Heart left ventricle (tissue), 16 donors: ENCODE data around the gene SDS. TPM values are rescaled to one million over a fixed set of nuclear protein-coding genes. Genes with fewer than 3 reads are reported as not detected.

Source experiments
- ATAC-seq, 4 donors: fragments of 200-7000 bp; cut with Tn5 transposase; one replicate each; pipeline ENCODE4 v1.9.1; 2020 to 2022; ENCODE audit warnings: moderate library complexity in 4 of 4, mild to moderate bottlenecking in 3 of 4, moderate number of reproducible peaks in 1 of 4
- DNase-seq, 5 donors: peaks; one replicate each; pipeline ENCODE4 v3.0.0-alpha.2; 2020
- H3K27ac ChIP-seq, 12 donors: fragments of 200-600 bp; sonication (generic) in 4 of 12; one replicate each; pipeline versions ENCODE4 v1.5.0 to v1.8.0; 2016 to 2022; ENCODE audit warnings: mild to moderate bottlenecking in 2 of 12
- H3K27me3 ChIP-seq, 9 donors: fragments of 200-600 bp; sonication (generic) in 2 of 9; one replicate each; pipeline versions ENCODE4 v1.5.1 to v1.8.0; 2016 to 2022; ENCODE audit warnings: mild to moderate bottlenecking in 3 of 9
- H3K36me3 ChIP-seq, 9 donors: fragments of 200-600 bp; sonication (generic) in 2 of 9; one replicate each; pipeline versions ENCODE4 v1.5.0 to v1.8.0; 2018 to 2022; ENCODE audit warnings: mild to moderate bottlenecking in 2 of 9
- H3K4me1 ChIP-seq, 12 donors: fragments of 200-600 bp; sonication (generic) in 4 of 12; one replicate each; pipeline versions ENCODE4 v1.5.0 to v1.8.0; 2016 to 2022; ENCODE audit warnings: mild to moderate bottlenecking in 3 of 12
- H3K4me3 ChIP-seq, 12 donors: fragments of 200-600 bp; sonication (generic) in 4 of 12; one replicate each; pipeline versions ENCODE4 v1.5.0 to v1.8.0; 2017 to 2022; ENCODE audit warnings: mild to moderate bottlenecking in 9 of 12, moderate library complexity in 4 of 12
- H3K9me3 ChIP-seq, 12 donors: fragments of 200-600 bp; sonication (generic) in 4 of 12; one replicate each; pipeline versions ENCODE4 v1.5.0 to v1.8.0; 2016 to 2022; ENCODE audit warnings: mild to moderate bottlenecking in 1 of 12
- CTCF ChIP-seq, 12 donors: fragments of 200-600 bp; sonication (generic) in 4 of 12; IDR thresholded peaks; one replicate each; pipeline versions ENCODE4 v1.5.0 to v1.8.0; 2018 to 2022; ENCODE audit warnings: antibody characterized with exemption in 12 of 12, mild to moderate bottlenecking in 5 of 12
- POLR2A ChIP-seq, 2 donors: fragments of 450-650 bp; IDR thresholded peaks; one replicate each; pipeline ENCODE4 v1.6.1; 2017; ENCODE audit warnings: antibody characterized with exemption in 2 of 2, mild to moderate bottlenecking in 2 of 2, moderate library complexity in 2 of 2
- WGBS, 4 donors: extraction: QIAGEN DNeasy Blood & Tissue Kit in 2 of 4; methylation state at CpG; one replicate each; pipeline versions ENCODE4 v1.1.5 to v1.1.7; 2013 to 2018; 5-methylcytosine and 5-hydroxymethylcytosine counted together
- intact Hi-C, 10 donors: fragments of 100-400 bp; cut with DNase I; formaldehyde crosslinking; loops; one replicate each; pipeline versions ENCODE4 v1.11.1 to v1.14.2; 2022
- polyA plus RNA-seq, 2 donors: library from polyadenylated mRNA; stranded (reverse); fragments of 200-250 nt; gene quantifications; one replicate each; pipeline ENCODE4 v1.2.3, GENCODE V29; 2013
- total RNA-seq, 9 donors: library from RNA; depleted of rRNA in 2 of 9; stranded (reverse); fragments of >200 nt in 2 of 9; fragmentation: NEBNext Ultra II Directional in 3 of 9; extraction: Animal tissue kit (Norgen Biotek cat#: 25700) in 3 of 9; gene quantifications; one replicate each; pipeline versions ENCODE4 v1.1.0 to v1.2.4, GENCODE V29; 2016 to 2023
- donor health status: ischemic (EF 13 %, LVEDD 7.1; RV severe dilation, severe dysfunction).
- donor health status: healthy with polysubstance abuse.
- donor health status: DM: no; HTN: yes; CAD: no.
- donor health status: DM: no; HTN: no; CAD: no.
- donor health status: ischemic (EF 25% LVEDD 6.9; RV normal size, moderate dysfunction).
- donor health status: ischemic (EF 25% LVEDD 5.7; RV mildly dilated, moderate dysfunction).
- donor health status: healthy.
- donor health status: DM: yes; HTN: yes; CAD: no.
- donor health status: ischemic (EF 35%, LVEDD 5.7; RV mildly dilated, moderate dysfunction).
- donor health status: nonischemic (EF 11% LVEDD 7.7; RV severe dilation, severe dysfunction).
- donor health status: DM: yes; HTN: yes; CAD: no.
- donor health status: PGD.
- donor health status: ischemic (EF 29% LVEDD 5.4; RV normal size, mild dysfunction).
- donor health status: nonischemic (EF 23%, LVEDD 6.1; RV moderate dilation, normal function).

Gene SDS
- total and polyA plus RNA-seq, 11 donors = 0.28 to 10.5 (median 0.44) TPM; not detected in 6

GRCh38 chr12:113402586-113403260 is 964 bp downstream of the SDS start:
- Histone ChIP-seq H3K9me3 (no peaks in the 10 kb centered on the region), H3K27me3 (peaks cover 0 to 10% (median 0%) of the 10 kb centered on the region in 9 donors), H3K4me3 (peak overlapping the region in 1 of 12 donors; percentile 40), H3K4me1 (peaks cover 0 to 18% (median 0%) of the 10 kb centered on the region in 12 donors), H3K36me3 (no peaks in the 10 kb centered on the region), H3K27ac (no peak overlapping the region)
- DNase-seq (no peak), ATAC-seq (no peak)
- TF ChIP-seq POLR2A (IDR thresholded peaks at IDR 0.05) = no peak
- no peak for TF ChIP-seq CTCF (IDR thresholded peaks at IDR 0.05)
- intact Hi-C loops = no loop called here
- WGBS, 4 donors = 92 to 95% (median 93%) methylated on average over 18 to 23 of the region's 23 CpGs

- Histone ChIP-seq H3K4me3 (no peak overlapping the region), H3K27ac (no peak overlapping the region), H3K27me3 (peaks cover 0 to 10% (median 0%) of the 10 kb centered on the region in 9 donors), H3K36me3 (no peaks in the 10 kb centered on the region), H3K4me1 (peaks cover 0 to 15% (median 0%) of the 10 kb centered on the region in 12 donors), H3K9me3 (no peaks in the 10 kb centered on the region)
- ATAC-seq = no peak
- WGBS, 4 donors = 74 to 77% (median 75%) methylated on average over 11 to 13 of the region's 13 CpGs
- no peak for DNase-seq
- TF ChIP-seq POLR2A (IDR thresholded peaks at IDR 0.05) (no peak), CTCF (IDR thresholded peaks at IDR 0.05) (no peak)
- intact Hi-C loops = no loop called here
These were observed 2.4 kb downstream of the SDS start for GRCh38 chr12:113401066-113402000.

GRCh38 chr12:113400362-113400761 is 3.3 kb downstream of the SDS start:
- intact Hi-C loops = no loop called here
- WGBS, 4 donors = 73 to 80% (median 79%) methylated on average over 4 of the region's 4 CpGs
- peaks cover 0 to 10% (median 0%) of the 10 kb centered on the region in 9 donors for H3K27me3 ChIP-seq

More at GRCh38 chr12:113400362-113400761, 3.3 kb downstream of the SDS start:
- H3K27ac ChIP-seq = no peak overlapping the region
- no peaks in the 10 kb centered on the region for H3K9me3 ChIP-seq
- TF ChIP-seq POLR2A (IDR thresholded peaks at IDR 0.05) (no peak), CTCF (IDR thresholded peaks at IDR 0.05) (no peak)
- H3K4me3 ChIP-seq = no peak overlapping the region
- DNase-seq = no peak
- no peak for ATAC-seq
- peaks cover 0 to 15% (median 0%) of the 10 kb centered on the region in 12 donors for H3K4me1 ChIP-seq
- H3K36me3 ChIP-seq = no peaks in the 10 kb centered on the region
